Spinal cord (tissue), 10 donors: Measurements from ENCODE around the gene GUCY1A2. TPM values are rescaled to one million over a fixed set of nuclear protein-coding genes. Genes with fewer than 3 reads are reported as not detected.
A peak's percentile ranks its signal among the peaks of the same experiment; 100 is the strongest.

Source experiments
- DNase-seq, 6 donors: peaks; one replicate each; pipeline versions ENCODE4 v3.0.0 to v3.0.0-alpha.2; 2013 to 2015; ENCODE audit warnings: low spot score in 6 of 6, low read depth in 4 of 6
- H3K27ac ChIP-seq: one replicate; pipeline ENCODE4 v1.5.1; 2013; ENCODE audit warnings: low read depth, low read length, control low read depth
- H3K27me3 ChIP-seq: one replicate; pipeline ENCODE4 v1.6.1; 2013; ENCODE audit warnings: low read length; ENCODE audit not compliant: control insufficient read depth, insufficient read depth
- H3K36me3 ChIP-seq: one replicate; pipeline ENCODE4 v1.6.1; 2013; ENCODE audit warnings: low read length; ENCODE audit not compliant: control insufficient read depth, insufficient read depth
- H3K4me1 ChIP-seq: one replicate; pipeline ENCODE4 v1.6.1; 2013; ENCODE audit warnings: low read length; ENCODE audit not compliant: control insufficient read depth, insufficient read depth
- H3K4me3 ChIP-seq: one replicate; pipeline ENCODE4 v1.5.1; 2013; ENCODE audit warnings: low read depth, low read length, control low read depth
- H3K9me3 ChIP-seq: one replicate; pipeline ENCODE4 v1.6.1; 2013; ENCODE audit warnings: low read length; ENCODE audit not compliant: control insufficient read depth, insufficient read depth
- WGBS: methylation state at CpG from one replicate; pipeline ENCODE4 v1.1.5; 2013; ENCODE audit warnings: missing lambda C conversion rate; ENCODE audit not compliant: insufficient coverage; 5-methylcytosine and 5-hydroxymethylcytosine counted together
- polyA plus RNA-seq, 2 donors: library from polyadenylated mRNA; unstranded; fragments of 120-200 nt; gene quantifications; one replicate each; pipeline ENCODE4 v1.2.1, GENCODE V29; 2013; ENCODE audit not compliant: insufficient read length in 2 of 2
- total RNA-seq, 2 donors: library from RNA; depleted of rRNA in 1 of 2; stranded (reverse); fragments of 120-200 nt in 1 of 2; fragments of >200 nt in 1 of 2; gene quantifications; one replicate each; pipeline versions ENCODE4 v1.2.3 to v1.2.4, GENCODE V29; 2013 to 2014
- donor health status: healthy.

The GUCY1A2 gene
- total and polyA plus RNA-seq, 4 donors: 10.8 to 79.5 (median 25.7) TPM

- H3K4me1 ChIP-seq: no peaks in the 10 kb centered on the region
- DNase-seq: peak in 1 of 6 donors; percentile 15
- H3K27ac ChIP-seq: no peak overlapping the region
- H3K36me3 ChIP-seq: no peaks in the 10 kb centered on the region
- H3K9me3 ChIP-seq: no peaks in the 10 kb centered on the region
- no CpG with 5 or more reads among the region's 1 CpG for WGBS
- H3K4me3 ChIP-seq: no peak overlapping the region
- H3K27me3 ChIP-seq: no peaks in the 10 kb centered on the region
Observed at GRCh38 chr11:106714199-106714598, 304.1 kb downstream of the GUCY1A2 start.

GRCh38 chr11:106708348-106708747, 309.9 kb downstream of the GUCY1A2 start:
- no peak overlapping the region for H3K27ac ChIP-seq
- no peaks in the 10 kb centered on the region for H3K9me3 ChIP-seq
- WGBS: 75% methylated on average over 2 of the region's 7 CpGs
- DNase-seq: no peak
- no peak overlapping the region for H3K4me3 ChIP-seq
- H3K36me3 ChIP-seq: no peaks in the 10 kb centered on the region
- H3K27me3 ChIP-seq: no peaks in the 10 kb centered on the region
- no peaks in the 10 kb centered on the region for H3K4me1 ChIP-seq

GRCh38 chr11:106706355-106706754, 311.9 kb downstream of the GUCY1A2 start:
- no peak for DNase-seq
- Histone ChIP-seq H3K27me3 (no peaks in the 10 kb centered on the region), H3K4me3 (no peak overlapping the region)

GRCh38 chr11:106702805-106703204, 315.5 kb downstream of the GUCY1A2 start:
- no peak for DNase-seq
- Histone ChIP-seq H3K36me3 (no peaks in the 10 kb centered on the region), H3K4me1 (no peaks in the 10 kb centered on the region), H3K27ac (no peak overlapping the region), H3K27me3 (no peaks in the 10 kb centered on the region), H3K4me3 (no peak overlapping the region), H3K9me3 (no peaks in the 10 kb centered on the region)
- WGBS: 100% methylated on average over 1 of the region's 3 CpGs

More at GRCh38 chr11:106706355-106706754, 311.9 kb downstream of the GUCY1A2 start:
- H3K36me3 ChIP-seq: no peaks in the 10 kb centered on the region
- H3K9me3 ChIP-seq: no peaks in the 10 kb centered on the region
- no peak overlapping the region for H3K27ac ChIP-seq
- H3K4me1 ChIP-seq: no peaks in the 10 kb centered on the region

- WGBS: no CpG with 5 or more reads among the region's 2 CpGs
- DNase-seq: no peak
- no peaks in the 10 kb centered on the region for H3K27me3 ChIP-seq
Observed at GRCh38 chr11:106697058-106697457, 321.2 kb downstream of the GUCY1A2 start.

GRCh38 chr11:106695506-106695905, 322.8 kb downstream of the GUCY1A2 start:
- Histone ChIP-seq H3K36me3 (no peaks in the 10 kb centered on the region), H3K27me3 (no peaks in the 10 kb centered on the region), H3K9me3 (no peaks in the 10 kb centered on the region), H3K4me3 (no peak overlapping the region), H3K27ac (no peak overlapping the region), H3K4me1 (no peaks in the 10 kb centered on the region)
- 86% methylated on average over 1 of the region's 2 CpGs for WGBS
- DNase-seq: no peak

More at GRCh38 chr11:106697058-106697457, 321.2 kb downstream of the GUCY1A2 start:
- Histone ChIP-seq H3K4me1 (no peaks in the 10 kb centered on the region), H3K36me3 (no peaks in the 10 kb centered on the region), H3K9me3 (no peaks in the 10 kb centered on the region), H3K27ac (no peak overlapping the region), H3K4me3 (no peak overlapping the region)

- whole genome bisulfite sequencing: no CpG with 5 or more reads among the region's 5 CpGs
- H3K9me3 ChIP-seq: no peaks in the 10 kb centered on the region
- H3K4me1 ChIP-seq: no peaks in the 10 kb centered on the region
- no peaks in the 10 kb centered on the region for H3K36me3 ChIP-seq
- no peak overlapping the region for H3K27ac ChIP-seq
- no peak for DNase-seq
- no peaks in the 10 kb centered on the region for H3K27me3 ChIP-seq
- no peak overlapping the region for H3K4me3 ChIP-seq
Observed at GRCh38 chr11:106694501-106694900, 323.8 kb downstream of the GUCY1A2 start.

GRCh38 chr11:106691807-106692365, 326.4 kb downstream of the GUCY1A2 start:
- no peaks in the 10 kb centered on the region for H3K27me3 ChIP-seq
- no peak overlapping the region for H3K4me3 ChIP-seq
- H3K4me1 ChIP-seq: no peaks in the 10 kb centered on the region
- no peak for DNase-seq
- no peaks in the 10 kb centered on the region for H3K36me3 ChIP-seq
- H3K27ac ChIP-seq: no peak overlapping the region
- no peaks in the 10 kb centered on the region for H3K9me3 ChIP-seq

GRCh38 chr11:106690923-106691322, 327.4 kb downstream of the GUCY1A2 start:
- no peak for DNase-seq
- WGBS: no CpG with 5 or more reads among the region's 1 CpG

GRCh38 chr11:106684944-106685343, 333.3 kb downstream of the GUCY1A2 start:
- Histone ChIP-seq H3K36me3 (no peaks in the 10 kb centered on the region), H3K27ac (no peak overlapping the region), H3K9me3 (no peaks in the 10 kb centered on the region), H3K4me1 (no peaks in the 10 kb centered on the region), H3K27me3 (no peaks in the 10 kb centered on the region), H3K4me3 (no peak overlapping the region)
- no peak for DNase-seq
- no CpG with 5 or more reads among the region's 3 CpGs for WGBS

More at GRCh38 chr11:106690923-106691322, 327.4 kb downstream of the GUCY1A2 start:
- Histone ChIP-seq H3K27me3 (no peaks in the 10 kb centered on the region), H3K9me3 (no peaks in the 10 kb centered on the region), H3K4me3 (no peak overlapping the region), H3K4me1 (no peaks in the 10 kb centered on the region), H3K36me3 (no peaks in the 10 kb centered on the region), H3K27ac (no peak overlapping the region)
